Panc1 (cell line): Measurements from ENCODE around the gene COL28A1. TPM values are rescaled to one million over a fixed set of nuclear protein-coding genes. Genes with fewer than 3 reads are reported as not detected.

Source experiments
- ATAC-seq: fragments of 200-7000 bp; cut with Tn5 transposase; 2 replicates; pipeline ENCODE4 v1.9.1; 2020; ENCODE audit warnings: mild to moderate bottlenecking, moderate library complexity
- BruUV-seq: library from RNA; stranded (reverse); fragments of 400-500 nt; replicated peaks from 2 replicates; lab custom pipeline; 2021; lab: Mats Ljungman, UMichigan
- CTCF ChIA-PET: fragments of 300-600 bp; sonication (Branson Sonifier 250); formaldehyde crosslinking; loops from one replicate; lab custom pipeline; 2022; ENCODE audit warnings: antibody characterized with exemption; lab: Charles Lee
- POLR2A ChIA-PET: fragments of 300-600 bp; sonication (Branson Sonifier 250); formaldehyde crosslinking; loops from one replicate; lab custom pipeline; 2022; ENCODE audit warnings: antibody characterized with exemption; lab: Charles Lee
- DNase-seq: peaks from one replicate; pipeline ENCODE4 v3.0.0-alpha.2; 2010; ENCODE audit warnings: low read depth, low spot score
- H3K27ac ChIP-seq: 2 replicates; pipeline ENCODE4 v1.5.1; 2011; ENCODE audit warnings: mild to moderate bottlenecking, low read length, inconsistent platforms
- H3K27me3 ChIP-seq: fragments of 200-500 bp; sonication (Bioruptor generic); 2 replicates; pipeline ENCODE4 v1.6.0; 2014; ENCODE audit warnings: low read length, inconsistent platforms; ENCODE audit not compliant: control insufficient read depth, insufficient read depth
- H3K36me3 ChIP-seq: fragments of 200-500 bp; sonication (Bioruptor generic); 2 replicates; pipeline ENCODE4 v1.5.1; 2014; ENCODE audit warnings: inconsistent platforms, mild to moderate bottlenecking, low read length, moderate library complexity; ENCODE audit not compliant: control insufficient read depth, insufficient read depth
- H3K4me1 ChIP-seq: 2 replicates; pipeline ENCODE4 v1.5.1; 2011; ENCODE audit warnings: inconsistent platforms, mild to moderate bottlenecking, low read length, moderate library complexity; ENCODE audit not compliant: control insufficient read depth, insufficient read depth
- H3K4me3 ChIP-seq, 2 experiments: 2 replicates each; pipeline ENCODE4 v1.5.1; 2011 to 2012; ENCODE audit warnings: low read depth in 2 of 2, low read length in 2 of 2, mild to moderate bottlenecking in 2 of 2, inconsistent platforms in 1 of 2, moderate library complexity in 1 of 2
- H3K9me3 ChIP-seq: fragments of 200-500 bp; sonication (Bioruptor generic); 2 replicates; pipeline ENCODE4 v1.5.1; 2014; ENCODE audit warnings: low read depth, mild to moderate bottlenecking, inconsistent platforms, low read length, moderate library complexity; ENCODE audit not compliant: control insufficient read depth, insufficient read depth
- CTCF ChIP-seq: fragments of 450-650 bp; IDR thresholded peaks from 2 replicates; pipeline ENCODE4 v1.5.1; 2017; ENCODE audit warnings: mild to moderate bottlenecking
- POLR2AphosphoS5 ChIP-seq: IDR thresholded peaks from 2 replicates; pipeline ENCODE4 v1.6.1; 2012; ENCODE audit warnings: mild to moderate bottlenecking, low read depth, low read length, moderate library complexity
- REST ChIP-seq, 2 experiments: IDR thresholded peaks; 2 replicates each; pipeline ENCODE4 v1.6.1; 2011 to 2012; ENCODE audit warnings: low read depth in 2 of 2, control low read depth in 1 of 2, low read length in 1 of 2, mild to moderate bottlenecking in 1 of 2, moderate library complexity in 1 of 2; ENCODE audit not compliant: insufficient read depth in 1 of 2
- SIN3A ChIP-seq: IDR thresholded peaks from 2 replicates; pipeline ENCODE4 v1.6.1; 2012; ENCODE audit warnings: low read depth, mild to moderate bottlenecking, low read length, moderate library complexity, borderline replicate concordance; ENCODE audit not compliant: insufficient read depth
- TCF7L2 ChIP-seq: IDR thresholded peaks from 2 replicates; pipeline ENCODE4 v1.6.1; 2011; ENCODE audit warnings: mild to moderate bottlenecking, low read depth, low read length, inconsistent platforms
- in situ Hi-C: cut with HindIII; loops from 2 replicates; pipeline ENCODE4 v1.10.0; 2016; ENCODE audit warnings: low sequenced_read_pairs, low pct_unique_long_range_greater_than_20kb
- intact Hi-C: fragments of 100-400 bp; cut with micrococcal nuclease; formaldehyde crosslinking; loops from one replicate; pipeline ENCODE4 v1.10.0; 2022; ENCODE audit not compliant: unreplicated experiment
- total RNA-seq: library from RNA; stranded (reverse); gene quantifications from one replicate; pipeline ENCODE4 v1.2.1, GENCODE V29; 2021; ENCODE audit not compliant: unreplicated experiment

The COL28A1 gene
- total RNA-seq, 1 experiment from 2014 or later: not detected

- no peaks in the 10 kb centered on the region for H3K27me3 ChIP-seq
- POLR2A ChIA-PET: no interaction called here
- ATAC-seq (no peak), DNase-seq (no peak)
- H3K4me1 ChIP-seq: no peaks in the 10 kb centered on the region
- intact Hi-C loops: loop anchor here (5.0 kb wide), 1 partner anchor 778 kb away; no protein-coding TSS in a partner anchor
- no peak overlapping the region for H3K4me3 ChIP-seq
- CTCF ChIA-PET: no interaction called here
- in situ Hi-C loops: no loop called here
- no peaks in the 10 kb centered on the region for H3K36me3 ChIP-seq
- TF ChIP-seq TCF7L2: no peak
- no peak for TF ChIP-seq POLR2AphosphoS5
- TF ChIP-seq REST (IDR thresholded peaks at IDR 0.05; ENCODE audit: insufficient read depth in 1 of 2, low read depth in 2 of 2, low read length in 1 of 2): no peak
- TF ChIP-seq CTCF: no peak
- no peak for TF ChIP-seq SIN3A
- no peaks in the 10 kb centered on the region for H3K9me3 ChIP-seq
- H3K27ac ChIP-seq: no peak overlapping the region
- BruUV-seq: no TSS peak
Measured at GRCh38 chr7:7439564-7439963, 96.1 kb downstream of the COL28A1 start.

DNA sequence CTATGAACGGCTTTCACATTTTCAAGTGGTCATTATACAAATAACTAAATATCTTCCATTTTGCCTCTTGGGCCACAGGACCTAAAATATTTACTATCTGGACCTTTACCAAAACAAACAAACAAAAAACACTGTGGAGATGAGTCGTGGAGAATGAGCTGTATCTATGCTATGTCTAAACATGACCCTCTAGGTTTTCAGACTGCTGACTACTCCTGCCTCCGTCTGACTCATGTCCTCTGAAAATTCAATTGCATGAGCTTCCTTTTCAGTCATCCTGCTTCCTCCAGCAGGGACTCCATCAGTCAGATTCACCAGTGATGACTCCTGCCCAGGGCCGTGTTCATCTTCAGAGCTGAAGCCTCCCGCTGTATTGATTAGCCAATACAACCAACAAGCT is 96.8 kb downstream of the COL28A1 start:
- no peak for TF ChIP-seq POLR2AphosphoS5
- Histone ChIP-seq H3K36me3 (no peaks in the 10 kb centered on the region), H3K4me1 (no peaks in the 10 kb centered on the region), H3K27me3 (no peaks in the 10 kb centered on the region), H3K27ac (no peak overlapping the region), H3K4me3 (no peak overlapping the region), H3K9me3 (no peaks in the 10 kb centered on the region)
- peak; percentile 95 for DNase-seq
- peak; percentile 89 for ATAC-seq
- in situ Hi-C loops (no loop called here), intact Hi-C loops (loop anchor here (5.0 kb wide), 1 partner anchor 778 kb away; no protein-coding TSS in a partner anchor)
- CTCF ChIA-PET: no interaction called here
- no TSS peak for BruUV-seq
- POLR2A ChIA-PET: no interaction called here

DNA sequence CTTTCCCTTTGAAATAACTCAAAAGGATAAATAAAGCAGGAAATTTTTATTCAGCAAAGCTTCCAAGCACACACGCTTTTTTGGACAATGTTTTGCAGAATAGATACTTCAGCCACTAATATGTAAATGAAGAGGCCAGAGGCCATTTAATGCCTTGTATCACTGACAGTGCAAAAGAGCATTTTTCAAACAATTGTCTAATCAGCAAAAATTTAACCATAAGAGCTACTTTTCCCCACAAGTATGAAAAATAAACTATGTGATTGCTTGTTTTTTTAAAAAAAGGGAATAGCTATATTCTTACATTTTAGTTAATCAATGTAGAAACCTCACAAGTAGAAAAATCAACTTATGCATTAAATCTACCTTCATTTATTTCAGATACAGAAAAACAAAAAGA is 99.7 kb downstream of the COL28A1 start:
- ChIA-PET POLR2A (no interaction called here), CTCF (no interaction called here)

More for the DNA sequence above, 99.7 kb downstream of the COL28A1 start:
- H3K9me3 ChIP-seq: no peaks in the 10 kb centered on the region
- in situ Hi-C loops (no loop called here), intact Hi-C loops (loop anchor here (5.0 kb wide), 1 partner anchor 781 kb away; no protein-coding TSS in a partner anchor)
- no peaks in the 10 kb centered on the region for H3K27me3 ChIP-seq
- BruUV-seq: no TSS peak
- no peak for TF ChIP-seq SIN3A
- no peak for TF ChIP-seq REST (IDR thresholded peaks at IDR 0.05; ENCODE audit: insufficient read depth in 1 of 2, low read depth in 2 of 2, low read length in 1 of 2)
- TF ChIP-seq CTCF: no peak
- no peak for TF ChIP-seq POLR2AphosphoS5
- TF ChIP-seq TCF7L2: no peak
- DNase-seq (no peak), ATAC-seq (no peak)
- H3K4me3 ChIP-seq: no peak overlapping the region
- H3K36me3 ChIP-seq: no peaks in the 10 kb centered on the region
- H3K4me1 ChIP-seq: no peaks in the 10 kb centered on the region
- no peak overlapping the region for H3K27ac ChIP-seq
